CD4-positive, CD25-positive, alpha-beta regulatory T cell (primary cell): ENCODE measurements around the gene SLC9A6. TPM values are rescaled to one million over a fixed set of nuclear protein-coding genes. Genes with fewer than 3 reads are reported as not detected.

Experiments
- polyA plus RNA-seq, 4 donors: library from polyadenylated mRNA; unstranded; fragments of 300-500 nt; fragmentation: Illumina TruSeq; gene quantifications; one replicate each; pipeline ENCODE4 v1.2.3, GENCODE V29; 2021
- total RNA-seq: library from RNA; stranded (reverse); gene quantifications from one replicate; pipeline ENCODE4 v1.2.3, GENCODE V29; 2022

SLC9A6 gene
- total and polyA plus RNA-seq, 5 donors from 2014 or later: 17.2 to 20.0 (median 18.8) TPM

Other genes starting within 250 kb of the SLC9A6 start
- not detected for gene CT45A3, start 217.2 kb upstream of the SLC9A6 start, total RNA-seq
- gene CT45A3, start 217.2 kb upstream of the SLC9A6 start, polyA plus RNA-seq: not detected
- gene CT45A5, start 199.9 kb upstream of the SLC9A6 start, total RNA-seq: not detected
- not detected for gene CT45A5, start 199.9 kb upstream of the SLC9A6 start, polyA plus RNA-seq
- not detected for gene CT45A6, start 182.6 kb upstream of the SLC9A6 start, total RNA-seq
- not detected for gene CT45A6, start 182.6 kb upstream of the SLC9A6 start, polyA plus RNA-seq
- not detected for gene CT45A2, start 165.4 kb upstream of the SLC9A6 start, total RNA-seq
- gene CT45A2, start 165.4 kb upstream of the SLC9A6 start, polyA plus RNA-seq: not detected
- not detected for gene CT45A7, start 148.2 kb upstream of the SLC9A6 start, total RNA-seq
- not detected for gene CT45A7, start 148.2 kb upstream of the SLC9A6 start, polyA plus RNA-seq
- gene CT45A8, start 130.9 kb upstream of the SLC9A6 start, total RNA-seq: not detected
- not detected for gene CT45A8, start 130.9 kb upstream of the SLC9A6 start, polyA plus RNA-seq
- gene CT45A9, start 113.6 kb upstream of the SLC9A6 start, total RNA-seq: not detected
- gene CT45A9, start 113.6 kb upstream of the SLC9A6 start, polyA plus RNA-seq: not detected
- gene CT45A10, start 92.0 kb upstream of the SLC9A6 start, total RNA-seq: not detected
- under 1 TPM in 1 of 4 donors, not detected in 3; 0.40 TPM for gene CT45A10, start 92.0 kb upstream of the SLC9A6 start, polyA plus RNA-seq
- not detected for gene SAGE1, start 91.7 kb upstream of the SLC9A6 start, total RNA-seq
- gene SAGE1, start 91.7 kb upstream of the SLC9A6 start, polyA plus RNA-seq: not detected
- 31.0 TPM for gene MMGT1, start 11.4 kb upstream of the SLC9A6 start, total RNA-seq
- gene MMGT1, start 11.4 kb upstream of the SLC9A6 start, polyA plus RNA-seq: 10 to 100 TPM in 3 of 4 donors, 1 to 10 TPM in 1; 9.6 to 12.1 (median 10.4) TPM
- 15.7 TPM for gene FHL1, start 162.1 kb downstream of the SLC9A6 start, total RNA-seq
- 10 to 100 TPM in 3 of 4 donors, 1 to 10 TPM in 1; 3.8 to 24.5 (median 17.3) TPM for gene FHL1, start 162.1 kb downstream of the SLC9A6 start, polyA plus RNA-seq